ENCODE data around the gene REV3L. TPM values are rescaled to one million over a fixed set of nuclear protein-coding genes. Genes with fewer than 3 reads are reported as not detected.

REV3L gene
- total RNA-seq, 1 donor from 2014 or later: 23.0 TPM

DNA sequence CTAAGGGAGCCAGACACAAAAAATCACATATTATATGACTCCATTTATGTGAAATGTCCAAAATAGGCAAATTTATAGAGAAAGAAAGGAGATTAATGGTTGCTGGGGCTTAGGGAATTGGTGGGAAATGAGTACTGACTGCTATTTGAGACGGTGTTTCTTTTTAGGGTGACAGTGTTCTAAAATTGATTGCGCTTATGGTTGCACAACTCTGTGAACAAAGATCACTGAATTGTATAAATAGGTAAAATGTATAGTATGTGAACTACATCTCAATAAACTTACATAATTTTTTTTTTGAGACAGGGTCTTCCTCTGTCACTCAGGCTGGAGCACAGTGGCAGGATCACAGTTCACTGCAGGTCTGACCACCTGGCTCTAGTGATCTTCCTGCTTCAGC lies 45.4 kb downstream of the REV3L start:
- H3K27me3 ChIP-seq (ENCODE audit: insufficient read depth, low read length): no peaks in the 10 kb centered on the region
- no peaks in the 10 kb centered on the region for H3K9me3 Mint-ChIP-seq (ENCODE audit: unreplicated experiment)
- peaks cover 38% of the 10 kb centered on the region for H4K20me1 ChIP-seq (ENCODE audit: insufficient read depth, low read length)
- H3K9ac ChIP-seq (ENCODE audit: low read length): no peak overlapping the region
- DNase-seq (ENCODE audit: low read depth): no peak
- no peak overlapping the region for H3K27ac ChIP-seq (ENCODE audit: low read depth, low read length)
- no peaks in the 10 kb centered on the region for H3K36me3 ChIP-seq (ENCODE audit: insufficient read depth, low read length)
- H3K4me2 ChIP-seq (ENCODE audit: low read length): no peak overlapping the region
- H3K4me1 Mint-ChIP-seq (ENCODE audit: low read depth, unreplicated experiment): no peaks in the 10 kb centered on the region
- no peaks in the 10 kb centered on the region for H3K27me3 Mint-ChIP-seq (ENCODE audit: low read depth, unreplicated experiment)
- TF ChIP-seq, protein P1, sequence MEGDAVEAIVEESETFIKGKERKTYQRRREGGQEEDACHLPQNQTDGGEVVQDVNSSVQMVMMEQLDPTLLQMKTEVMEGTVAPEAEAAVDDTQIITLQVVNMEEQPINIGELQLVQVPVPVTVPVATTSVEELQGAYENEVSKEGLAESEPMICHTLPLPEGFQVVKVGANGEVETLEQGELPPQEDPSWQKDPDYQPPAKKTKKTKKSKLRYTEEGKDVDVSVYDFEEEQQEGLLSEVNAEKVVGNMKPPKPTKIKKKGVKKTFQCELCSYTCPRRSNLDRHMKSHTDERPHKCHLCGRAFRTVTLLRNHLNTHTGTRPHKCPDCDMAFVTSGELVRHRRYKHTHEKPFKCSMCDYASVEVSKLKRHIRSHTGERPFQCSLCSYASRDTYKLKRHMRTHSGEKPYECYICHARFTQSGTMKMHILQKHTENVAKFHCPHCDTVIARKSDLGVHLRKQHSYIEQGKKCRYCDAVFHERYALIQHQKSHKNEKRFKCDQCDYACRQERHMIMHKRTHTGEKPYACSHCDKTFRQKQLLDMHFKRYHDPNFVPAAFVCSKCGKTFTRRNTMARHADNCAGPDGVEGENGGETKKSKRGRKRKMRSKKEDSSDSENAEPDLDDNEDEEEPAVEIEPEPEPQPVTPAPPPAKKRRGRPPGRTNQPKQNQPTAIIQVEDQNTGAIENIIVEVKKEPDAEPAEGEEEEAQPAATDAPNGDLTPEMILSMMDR (IDR thresholded peaks at IDR 0.05; ENCODE audit: insufficient read depth, low read depth, low read length): no peak
- TF ChIP-seq EZH2 (IDR thresholded peaks at IDR 0.05; ENCODE audit: insufficient read depth, low read length): no peak
- peaks cover 72% of the 10 kb centered on the region for H3K79me2 ChIP-seq (ENCODE audit: insufficient read depth, low read length)
- H3K27ac Mint-ChIP-seq (ENCODE audit: unreplicated experiment): no peak overlapping the region
- H3K4me1 ChIP-seq (ENCODE audit: insufficient read depth, low read length): no peaks in the 10 kb centered on the region
- H3K9me3 ChIP-seq (ENCODE audit: insufficient read depth, low read depth, low read length): no peaks in the 10 kb centered on the region
- FAIRE-seq: no peak
- peaks cover 2% of the 10 kb centered on the region for H3K36me3 Mint-ChIP-seq (ENCODE audit: low read depth, unreplicated experiment)
- no peak overlapping the region for H3K4me3 Mint-ChIP-seq (ENCODE audit: unreplicated experiment)
- H2AFZ ChIP-seq (ENCODE audit: low read depth, low read length): no peak overlapping the region
- H3K4me3 ChIP-seq (ENCODE audit: insufficient read depth, low read depth, low read length): no peak overlapping the region

DNA sequence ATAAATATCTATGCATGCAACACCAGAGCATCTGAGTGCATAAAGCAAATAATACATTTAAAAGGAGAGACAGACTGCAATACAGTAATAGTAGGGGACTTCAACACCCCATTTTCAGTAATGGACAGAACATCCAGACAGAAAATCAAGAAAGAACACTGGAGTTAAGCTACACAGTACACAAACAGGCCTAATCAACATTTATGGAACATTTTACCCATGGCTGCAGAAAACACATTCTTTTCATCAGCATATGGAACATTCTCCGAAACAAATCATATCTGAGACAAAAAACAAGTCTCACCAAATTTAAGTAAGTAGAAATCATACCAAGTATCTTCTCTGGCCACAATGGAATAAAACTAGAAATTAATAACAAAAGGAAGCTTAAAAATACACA lies 50.5 kb downstream of the REV3L start:
- no peaks in the 10 kb centered on the region for H3K27me3 Mint-ChIP-seq (ENCODE audit: low read depth, unreplicated experiment)

More for the DNA sequence above, 50.5 kb downstream of the REV3L start:
- peaks cover 92% of the 10 kb centered on the region for H3K79me2 ChIP-seq (ENCODE audit: insufficient read depth, low read length)
- no peaks in the 10 kb centered on the region for H3K9me3 ChIP-seq (ENCODE audit: insufficient read depth, low read depth, low read length)
- H3K4me2 ChIP-seq (ENCODE audit: low read length): no peak overlapping the region
- Mint-ChIP-seq H3K27ac (ENCODE audit: unreplicated experiment) (no peak overlapping the region), H3K9me3 (ENCODE audit: unreplicated experiment) (peaks cover 2% of the 10 kb centered on the region), H3K4me3 (ENCODE audit: unreplicated experiment) (no peak overlapping the region), H3K4me1 (ENCODE audit: low read depth, unreplicated experiment) (peaks cover 21% of the 10 kb centered on the region), H3K36me3 (ENCODE audit: low read depth, unreplicated experiment) (peaks cover 11% of the 10 kb centered on the region)
- TF ChIP-seq, protein P1 (IDR thresholded peaks at IDR 0.05; ENCODE audit: insufficient read depth, low read depth, low read length): no peak
- TF ChIP-seq EZH2 (IDR thresholded peaks at IDR 0.05; ENCODE audit: insufficient read depth, low read length): no peak
- no peak for FAIRE-seq
- no peaks in the 10 kb centered on the region for H3K36me3 ChIP-seq (ENCODE audit: insufficient read depth, low read length)
- no peak overlapping the region for H2AFZ ChIP-seq (ENCODE audit: low read depth, low read length)
- H3K9ac ChIP-seq (ENCODE audit: low read length): no peak overlapping the region
- no peak for DNase-seq (ENCODE audit: low read depth)
- H3K27ac ChIP-seq (ENCODE audit: low read depth, low read length): no peak overlapping the region
- no peak overlapping the region for H3K4me3 ChIP-seq (ENCODE audit: insufficient read depth, low read depth, low read length)
- H4K20me1 ChIP-seq (ENCODE audit: insufficient read depth, low read length): peaks cover 34% of the 10 kb centered on the region
- peaks cover 6% of the 10 kb centered on the region for H3K4me1 ChIP-seq (ENCODE audit: insufficient read depth, low read length)
- no peaks in the 10 kb centered on the region for H3K27me3 ChIP-seq (ENCODE audit: insufficient read depth, low read length)
